ENCODE measurements around the gene CECR2.

Gene CECR2

DNA sequence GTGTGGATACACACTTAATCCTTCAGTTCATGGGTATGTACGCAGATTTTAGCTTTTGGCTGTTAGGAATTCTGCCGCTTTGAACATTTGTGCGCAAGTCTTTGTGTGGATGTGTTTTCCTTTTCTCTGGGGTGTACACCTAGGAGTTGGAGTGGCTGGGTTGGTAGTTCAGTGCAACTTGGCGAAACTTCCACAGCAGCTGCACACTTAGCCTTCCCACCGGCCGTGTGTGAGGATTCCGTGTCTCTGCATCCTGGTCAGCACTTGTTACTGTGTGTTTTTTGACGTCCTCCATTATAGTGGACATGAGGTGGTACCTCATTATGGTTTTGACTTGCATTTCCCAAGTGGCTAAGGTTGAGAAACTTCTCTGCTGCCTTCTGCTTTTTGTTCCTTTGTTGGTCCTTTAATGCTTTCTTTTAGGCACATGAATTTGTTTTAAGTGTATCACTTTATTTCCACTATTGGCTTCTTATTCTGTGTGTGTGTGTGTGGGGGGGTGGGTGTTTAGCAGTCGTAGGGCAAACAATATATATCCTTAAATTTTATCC lies 121.9 kb downstream of the CECR2 start:
- TF ChIP-seq POLR2AphosphoS5 (IDR thresholded peaks at IDR 0.05; ENCODE audit: low read depth, low read length) (no peak), SIN3A (IDR thresholded peaks at IDR 0.05; ENCODE audit: borderline replicate concordance, insufficient read depth, low read length) (no peak), TAF1 (IDR thresholded peaks at IDR 0.05; ENCODE audit: borderline replicate concordance, insufficient read depth, low read length) (no peak), REST (IDR thresholded peaks at IDR 0.05; ENCODE audit: insufficient read depth in 1 of 2, low read depth in 2 of 2, low read length in 2 of 2) (no peak), FOXP2 (optimal IDR thresholded peaks at IDR 0.05; ENCODE audit: borderline replicate concordance, extremely low read depth, extremely low read length, insufficient read depth) (no peak)

DNA sequence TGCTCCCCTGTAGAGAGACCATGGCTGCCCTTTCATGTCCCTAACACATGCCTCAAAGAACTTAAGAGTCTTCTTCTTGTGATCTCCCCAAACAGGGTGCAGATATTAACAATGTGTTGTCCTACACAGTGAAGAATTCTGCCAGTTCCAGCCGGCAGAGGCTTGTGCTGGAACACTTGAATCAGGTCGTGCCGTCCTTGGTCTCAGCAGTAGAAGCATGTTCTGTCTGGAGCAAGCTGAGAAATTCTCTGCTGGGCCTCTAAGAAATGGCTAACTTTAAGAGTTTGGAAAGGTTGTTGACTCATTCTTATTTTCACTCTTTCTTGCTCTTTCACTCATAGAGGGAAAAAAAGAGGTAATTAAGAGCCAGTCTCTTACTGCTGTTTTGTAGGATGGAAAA lies 123.0 kb downstream of the CECR2 start:
- no peak for TF ChIP-seq TAF1 (IDR thresholded peaks at IDR 0.05; ENCODE audit: borderline replicate concordance, insufficient read depth, low read length)
- no peak for TF ChIP-seq REST (IDR thresholded peaks at IDR 0.05; ENCODE audit: insufficient read depth in 1 of 2, low read depth in 2 of 2, low read length in 2 of 2)
- no peak for TF ChIP-seq SIN3A (IDR thresholded peaks at IDR 0.05; ENCODE audit: borderline replicate concordance, insufficient read depth, low read length)
- no peak for TF ChIP-seq FOXP2 (optimal IDR thresholded peaks at IDR 0.05; ENCODE audit: borderline replicate concordance, extremely low read depth, extremely low read length, insufficient read depth)
- no peak for TF ChIP-seq POLR2AphosphoS5 (IDR thresholded peaks at IDR 0.05; ENCODE audit: low read depth, low read length)

DNA sequence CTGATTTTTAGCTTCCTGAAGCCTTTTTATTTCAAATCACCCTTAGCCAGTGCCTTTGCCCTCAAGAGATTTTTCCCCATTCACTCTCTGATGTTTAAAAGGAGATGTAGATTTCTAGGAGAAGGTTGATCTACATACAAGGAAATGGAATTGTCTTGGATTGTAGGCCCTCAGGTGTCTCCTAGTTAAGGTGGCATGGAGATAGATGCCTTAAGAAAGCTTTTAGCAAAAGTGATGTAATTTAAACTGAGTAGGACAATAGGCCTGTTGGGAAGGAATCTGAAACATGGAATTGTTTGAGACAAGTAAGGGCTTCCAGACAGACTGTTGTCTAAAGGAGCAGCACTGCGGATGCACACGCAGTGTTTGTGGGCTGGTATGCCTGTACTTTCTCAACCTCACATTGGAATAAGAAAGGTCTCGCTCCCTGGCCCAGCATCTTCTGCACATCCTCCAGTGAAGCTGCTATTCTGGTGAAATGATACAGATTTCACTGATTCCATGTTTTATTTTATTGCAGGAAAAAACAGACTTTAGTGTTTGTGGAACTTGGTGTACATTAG lies 124.2 kb downstream of the CECR2 start:
- TF ChIP-seq SIN3A (IDR thresholded peaks at IDR 0.05; ENCODE audit: borderline replicate concordance, insufficient read depth, low read length) (no peak), FOXP2 (optimal IDR thresholded peaks at IDR 0.05; ENCODE audit: borderline replicate concordance, extremely low read depth, extremely low read length, insufficient read depth) (no peak), TAF1 (IDR thresholded peaks at IDR 0.05; ENCODE audit: borderline replicate concordance, insufficient read depth, low read length) (no peak), REST (IDR thresholded peaks at IDR 0.05; ENCODE audit: insufficient read depth in 1 of 2, low read depth in 2 of 2, low read length in 2 of 2) (no peak), POLR2AphosphoS5 (IDR thresholded peaks at IDR 0.05; ENCODE audit: low read depth, low read length) (no peak)

DNA sequence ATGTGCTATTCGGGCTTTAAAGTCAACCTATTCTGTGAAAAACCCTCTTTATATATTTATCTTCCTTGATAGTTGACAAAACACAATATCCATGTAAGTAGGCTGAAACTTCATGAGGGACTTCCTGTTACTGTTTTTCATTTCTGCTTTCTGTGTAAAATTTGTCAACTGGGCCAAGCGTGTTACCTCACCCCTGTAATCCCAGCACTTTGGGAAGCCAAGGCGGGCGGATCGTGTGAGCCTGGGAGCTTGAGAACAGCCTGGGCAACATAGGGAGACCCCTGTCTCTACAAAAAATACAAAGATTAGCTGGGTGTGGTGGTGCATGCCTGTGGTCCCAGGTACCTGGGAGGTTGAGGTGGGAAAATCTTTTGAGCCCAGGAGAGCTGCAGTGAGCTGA lies 127.6 kb downstream of the CECR2 start:
- TF ChIP-seq TAF1 (IDR thresholded peaks at IDR 0.05; ENCODE audit: borderline replicate concordance, insufficient read depth, low read length): no peak
- no peak for TF ChIP-seq REST (IDR thresholded peaks at IDR 0.05; ENCODE audit: insufficient read depth in 1 of 2, low read depth in 2 of 2, low read length in 2 of 2)
- no peak for TF ChIP-seq FOXP2 (optimal IDR thresholded peaks at IDR 0.05; ENCODE audit: borderline replicate concordance, extremely low read depth, extremely low read length, insufficient read depth)

All from PFSK-1 (cell line).